ENCODE results near the gene KLF1.

GRCh38 chr19:12867120-12868099 is 19.6 kb downstream of the KLF1 start:
- TF ChIP-seq, protein P1, sequence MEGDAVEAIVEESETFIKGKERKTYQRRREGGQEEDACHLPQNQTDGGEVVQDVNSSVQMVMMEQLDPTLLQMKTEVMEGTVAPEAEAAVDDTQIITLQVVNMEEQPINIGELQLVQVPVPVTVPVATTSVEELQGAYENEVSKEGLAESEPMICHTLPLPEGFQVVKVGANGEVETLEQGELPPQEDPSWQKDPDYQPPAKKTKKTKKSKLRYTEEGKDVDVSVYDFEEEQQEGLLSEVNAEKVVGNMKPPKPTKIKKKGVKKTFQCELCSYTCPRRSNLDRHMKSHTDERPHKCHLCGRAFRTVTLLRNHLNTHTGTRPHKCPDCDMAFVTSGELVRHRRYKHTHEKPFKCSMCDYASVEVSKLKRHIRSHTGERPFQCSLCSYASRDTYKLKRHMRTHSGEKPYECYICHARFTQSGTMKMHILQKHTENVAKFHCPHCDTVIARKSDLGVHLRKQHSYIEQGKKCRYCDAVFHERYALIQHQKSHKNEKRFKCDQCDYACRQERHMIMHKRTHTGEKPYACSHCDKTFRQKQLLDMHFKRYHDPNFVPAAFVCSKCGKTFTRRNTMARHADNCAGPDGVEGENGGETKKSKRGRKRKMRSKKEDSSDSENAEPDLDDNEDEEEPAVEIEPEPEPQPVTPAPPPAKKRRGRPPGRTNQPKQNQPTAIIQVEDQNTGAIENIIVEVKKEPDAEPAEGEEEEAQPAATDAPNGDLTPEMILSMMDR (IDR thresholded peaks at IDR 0.05): no peak
- no peak for TF ChIP-seq POLR2A (IDR thresholded peaks at IDR 0.05)
